Muscle of leg (tissue), 11 donors: ENCODE measurements around the gene IL4R. TPM values are rescaled to one million over a fixed set of nuclear protein-coding genes. Genes with fewer than 3 reads are reported as not detected.

ENCODE experiments used
- DNase-seq: peaks from one replicate; pipeline ENCODE4 v3.0.0; 2013
- H3K27ac ChIP-seq: one replicate; pipeline ENCODE4 v1.5.1; 2013; ENCODE audit warnings: mild to moderate bottlenecking, low read length, control low read depth
- H3K27me3 ChIP-seq: one replicate; pipeline ENCODE4 v1.6.1; 2013; ENCODE audit warnings: low read length; ENCODE audit not compliant: control insufficient read depth, insufficient read depth
- H3K36me3 ChIP-seq: one replicate; pipeline ENCODE4 v1.6.1; 2013; ENCODE audit warnings: low read length; ENCODE audit not compliant: control insufficient read depth, insufficient read depth
- H3K4me1 ChIP-seq: one replicate; pipeline ENCODE4 v1.6.1; 2013; ENCODE audit warnings: low read length; ENCODE audit not compliant: control insufficient read depth, insufficient read depth
- H3K4me3 ChIP-seq: one replicate; pipeline ENCODE4 v1.5.1; 2013; ENCODE audit warnings: low read length, control low read depth
- H3K9me3 ChIP-seq: replicated peaks from 2 replicates; pipeline ENCODE4 v1.6.1; 2013; ENCODE audit warnings: low read depth, low read length; ENCODE audit not compliant: control insufficient read depth
- WGBS: methylation state at CpG from one replicate; pipeline ENCODE4 v1.1.5; 2013; ENCODE audit warnings: missing lambda C conversion rate; ENCODE audit not compliant: insufficient coverage; 5-methylcytosine and 5-hydroxymethylcytosine counted together
- polyA plus RNA-seq, 8 donors: library from polyadenylated mRNA; unstranded; fragments of 120-200 nt; gene quantifications; one replicate each; pipeline versions ENCODE4 v1.2.1 to v1.2.3, GENCODE V29; 2013; ENCODE audit warnings: inconsistent platforms in 1 of 8, low replicate concordance in 1 of 8; ENCODE audit not compliant: insufficient read length in 8 of 8, insufficient read depth in 1 of 8
- total RNA-seq: library from RNA; stranded (reverse); fragments of 120-200 nt; gene quantifications from one replicate; pipeline ENCODE4 v1.2.4, GENCODE V29; 2013

The IL4R gene
- total and polyA plus RNA-seq, 9 donors: 9.8 to 16.4 (median 14.8) TPM

- Histone ChIP-seq H3K9me3 (no peaks in the 10 kb centered on the region), H3K27me3 (no peaks in the 10 kb centered on the region), H3K4me3 (no peak overlapping the region), H3K27ac (no peak overlapping the region), H3K36me3 (no peaks in the 10 kb centered on the region), H3K4me1 (peaks cover 4% of the 10 kb centered on the region)
- 83% methylated on average over 9 of the region's 12 CpGs for WGBS
- DNase-seq: no peak
Measured at GRCh38 chr16:27303256-27304100, 10.3 kb upstream of the IL4R start.

- 29% methylated on average over 1 of the region's 2 CpGs for WGBS
Measured at GRCh38 chr16:27304102-27304501, 9.7 kb upstream of the IL4R start.

DNA sequence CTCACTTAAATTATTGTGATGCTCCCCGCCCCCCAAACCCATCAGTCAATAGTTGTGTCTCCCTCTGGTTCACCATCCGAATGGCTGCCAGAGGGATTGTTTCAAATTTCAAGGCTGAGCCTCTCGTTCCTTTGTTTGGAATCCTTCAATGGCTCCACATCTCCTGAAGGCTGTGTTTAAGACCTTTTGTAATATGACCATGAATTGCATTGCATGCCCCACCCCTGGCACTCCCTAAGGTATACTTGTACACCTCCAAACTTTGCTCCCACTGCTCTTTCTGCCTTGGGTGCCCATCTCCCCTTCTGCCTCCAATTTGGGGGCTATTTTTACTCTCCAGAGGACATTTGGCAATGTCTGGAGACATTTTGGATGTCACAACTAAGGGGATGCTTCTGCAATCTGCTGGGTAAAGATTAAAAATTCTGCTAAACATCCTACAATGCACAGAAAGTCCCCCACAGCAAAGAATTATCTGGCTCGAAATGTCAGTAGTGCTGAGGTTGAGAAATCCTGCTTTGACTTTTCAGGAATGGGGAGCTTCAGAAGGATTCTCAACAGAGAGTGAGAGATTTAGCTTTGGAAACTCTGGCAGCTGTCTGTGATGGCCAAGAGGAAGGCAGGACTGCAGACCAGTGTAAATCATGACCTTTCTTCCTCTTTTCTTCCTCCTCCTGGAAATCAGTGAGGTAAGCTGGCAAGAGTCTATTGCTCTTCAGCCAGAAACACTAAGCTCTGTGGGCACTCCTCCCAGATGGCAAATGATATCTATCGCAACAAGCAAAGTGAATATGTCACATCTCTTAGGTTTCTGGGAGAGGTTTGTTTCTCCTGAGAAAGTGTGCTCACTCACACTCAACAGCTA, 8.7 kb upstream of the IL4R start:
- Histone ChIP-seq H3K36me3 (no peaks in the 10 kb centered on the region), H3K27me3 (no peaks in the 10 kb centered on the region), H3K9me3 (no peaks in the 10 kb centered on the region), H3K27ac (no peak overlapping the region), H3K4me3 (no peak overlapping the region), H3K4me1 (peaks cover 4% of the 10 kb centered on the region)
- DNase-seq: no peak
- WGBS: 41% methylated on average over 3 of the region's 5 CpGs

More at GRCh38 chr16:27304102-27304501, 9.7 kb upstream of the IL4R start:
- peaks cover 4% of the 10 kb centered on the region for H3K4me1 ChIP-seq
- H3K27ac ChIP-seq: no peak overlapping the region
- no peaks in the 10 kb centered on the region for H3K36me3 ChIP-seq
- H3K27me3 ChIP-seq: no peaks in the 10 kb centered on the region
- H3K9me3 ChIP-seq: no peaks in the 10 kb centered on the region
- no peak for DNase-seq
- no peak overlapping the region for H3K4me3 ChIP-seq

DNA sequence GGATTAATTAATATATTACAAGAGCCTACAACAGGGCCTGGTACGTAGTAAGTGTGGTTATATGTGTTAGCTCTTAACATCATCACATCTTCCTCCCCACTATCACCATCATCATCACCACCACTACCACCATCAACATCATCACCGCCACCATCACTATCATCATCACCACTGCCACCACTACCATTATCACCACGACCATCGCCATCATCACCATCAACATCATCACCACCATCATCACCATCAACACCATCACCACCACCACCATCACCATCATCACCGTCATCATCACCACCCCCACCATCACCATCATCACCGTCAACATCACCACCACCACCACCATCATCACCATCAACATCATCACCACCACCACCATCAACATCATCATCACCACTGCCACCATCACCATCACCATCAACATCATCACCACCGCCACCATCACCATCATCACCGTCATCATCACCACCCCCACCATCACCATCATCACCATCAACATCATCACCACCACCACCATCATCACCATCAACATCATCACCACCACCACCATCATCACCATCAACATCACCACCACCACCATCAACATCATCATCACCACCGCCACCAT, 7.8 kb upstream of the IL4R start:
- 98% methylated on average over 6 of the region's 9 CpGs for WGBS
- Histone ChIP-seq H3K36me3 (no peaks in the 10 kb centered on the region), H3K27ac (no peak overlapping the region), H3K9me3 (no peaks in the 10 kb centered on the region), H3K27me3 (no peaks in the 10 kb centered on the region), H3K4me1 (peaks cover 4% of the 10 kb centered on the region), H3K4me3 (no peak overlapping the region)
- DNase-seq: no peak

- H3K9me3 ChIP-seq: no peaks in the 10 kb centered on the region
- peaks cover 11% of the 10 kb centered on the region for H3K4me1 ChIP-seq
- WGBS: 67% methylated on average over 1 of the region's 1 CpG
- H3K27me3 ChIP-seq: peaks cover 2% of the 10 kb centered on the region
- DNase-seq: no peak
- no peaks in the 10 kb centered on the region for H3K36me3 ChIP-seq
- H3K4me3 ChIP-seq: no peak overlapping the region
- H3K27ac ChIP-seq: no peak overlapping the region
Measured at GRCh38 chr16:27308792-27309191, 5.0 kb upstream of the IL4R start.

GRCh38 chr16:27310576-27311447, 3.0 kb upstream of the IL4R start:
- H3K27ac ChIP-seq: no peak overlapping the region
- H3K9me3 ChIP-seq: no peaks in the 10 kb centered on the region
- no peak overlapping the region for H3K4me3 ChIP-seq
- no peaks in the 10 kb centered on the region for H3K36me3 ChIP-seq
- no peak for DNase-seq
- H3K27me3 ChIP-seq: peaks cover 4% of the 10 kb centered on the region
- WGBS: 53% methylated on average over 11 of the region's 16 CpGs
- H3K4me1 ChIP-seq: peaks cover 21% of the 10 kb centered on the region

GRCh38 chr16:27311448-27311830, 2.3 kb upstream of the IL4R start:
- no peak for DNase-seq
- Histone ChIP-seq H3K27me3 (peaks cover 4% of the 10 kb centered on the region), H3K4me3 (no peak overlapping the region), H3K9me3 (no peaks in the 10 kb centered on the region), H3K36me3 (no peaks in the 10 kb centered on the region), H3K27ac (no peak overlapping the region), H3K4me1 (peaks cover 21% of the 10 kb centered on the region)
- WGBS: 23% methylated on average over 3 of the region's 8 CpGs

DNA sequence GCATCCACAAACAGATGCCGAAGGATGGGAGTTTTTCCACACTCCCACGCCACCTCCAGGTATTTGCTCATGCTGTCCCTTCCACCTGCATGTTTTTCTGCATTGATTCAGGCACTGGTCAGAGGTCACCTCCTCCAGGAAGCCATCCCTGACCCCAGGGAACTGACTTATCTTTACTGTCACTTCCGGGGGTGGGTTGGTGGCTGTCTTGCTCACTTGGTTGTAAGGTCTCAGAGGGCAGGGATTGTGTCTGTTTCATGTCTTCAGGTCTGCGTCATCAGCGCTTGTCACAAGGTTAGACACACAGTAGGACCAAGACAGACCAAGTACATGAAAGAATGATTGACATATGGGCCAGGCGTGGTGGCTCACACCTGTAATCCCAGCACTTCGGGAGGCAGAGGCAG, 1.9 kb upstream of the IL4R start:
- no peak for DNase-seq
- H3K4me1 ChIP-seq: peaks cover 21% of the 10 kb centered on the region
- no peak overlapping the region for H3K4me3 ChIP-seq
- H3K36me3 ChIP-seq: no peaks in the 10 kb centered on the region
- no peak overlapping the region for H3K27ac ChIP-seq
- peaks cover 4% of the 10 kb centered on the region for H3K27me3 ChIP-seq
- H3K9me3 ChIP-seq: no peaks in the 10 kb centered on the region
- 64% methylated on average over 7 of the region's 7 CpGs for WGBS

DNA sequence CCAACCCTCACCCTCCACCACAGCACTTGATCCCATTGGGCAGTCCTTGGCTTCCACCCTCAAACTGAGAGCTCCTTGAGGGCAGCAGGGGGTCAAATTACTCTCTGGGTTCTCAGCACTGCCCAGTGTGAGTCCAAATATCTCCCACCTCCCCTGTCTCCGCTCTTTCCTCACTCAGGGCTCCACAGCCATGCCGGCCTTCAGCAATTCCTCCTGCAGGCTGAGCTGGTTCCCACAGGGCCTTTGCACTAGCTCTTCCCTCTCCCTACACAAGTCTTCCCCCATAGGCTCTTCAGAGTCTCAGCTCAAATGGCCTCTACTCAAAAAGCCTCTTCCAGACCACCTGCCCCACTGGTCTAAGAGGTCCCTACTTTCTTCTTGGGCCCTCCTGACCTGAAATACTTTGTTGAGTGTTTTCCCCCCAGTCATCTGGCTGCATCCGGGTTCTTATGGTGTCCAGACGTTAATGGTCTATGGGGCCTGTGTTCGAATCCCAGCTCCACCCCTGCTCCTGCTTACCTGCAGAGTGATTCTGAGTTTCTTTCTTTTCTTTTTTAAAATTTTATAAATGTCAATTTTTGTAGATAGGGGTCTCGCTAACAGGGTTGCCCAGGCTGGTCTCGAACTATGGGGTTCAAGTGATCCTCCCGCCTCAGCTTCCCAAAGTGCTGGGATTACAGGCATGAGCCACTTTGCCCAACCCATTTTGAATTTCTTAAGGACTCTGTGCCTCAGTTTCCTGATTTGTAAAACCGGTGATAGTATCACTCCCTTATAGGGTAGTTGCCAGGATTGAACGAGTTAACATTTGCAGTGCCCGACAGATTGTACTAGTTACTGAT, 973 bp upstream of the IL4R start:
- no peak overlapping the region for H3K27ac ChIP-seq
- H3K27me3 ChIP-seq: peaks cover 4% of the 10 kb centered on the region
- no peaks in the 10 kb centered on the region for H3K36me3 ChIP-seq
- H3K4me3 ChIP-seq: peak overlapping the region; percentile 66
- H3K9me3 ChIP-seq: no peaks in the 10 kb centered on the region
- H3K4me1 ChIP-seq: peaks cover 21% of the 10 kb centered on the region
- DNase-seq: no peak
- WGBS: 42% methylated on average over 4 of the region's 11 CpGs
